NT2/D1 (cell line): ENCODE results near the gene PLEKHA6.

Experiments
- YY1 ChIP-seq: IDR thresholded peaks from 2 replicates; pipeline ENCODE4 v1.6.1; 2011; ENCODE audit not compliant: insufficient read length, insufficient read depth
- ZNF274 ChIP-seq: IDR thresholded peaks from 2 replicates; pipeline ENCODE4 v1.6.1; 2011; ENCODE audit warnings: mild to moderate bottlenecking, low read depth, low read length

DNA sequence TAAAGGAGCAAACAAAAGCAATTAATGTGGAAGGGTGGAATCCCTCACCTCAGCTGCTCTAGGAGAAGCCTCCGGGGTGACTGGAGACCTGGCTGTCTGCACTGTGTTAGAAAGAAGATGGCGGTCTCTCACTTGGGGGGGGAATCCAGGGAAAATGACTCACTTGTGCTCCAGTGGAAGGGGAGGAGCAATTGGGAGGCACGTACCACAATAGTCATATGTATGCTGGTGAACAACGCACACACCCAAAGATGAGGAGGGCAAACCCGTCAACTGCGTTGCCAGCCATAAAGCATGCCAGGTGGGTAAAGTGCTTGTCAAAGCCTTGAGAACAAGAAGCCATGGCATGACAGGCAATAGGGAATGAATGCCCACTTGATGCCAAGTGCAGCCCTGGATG, 22.1 kb downstream of the PLEKHA6 start:
- TF ChIP-seq YY1 (no peak), ZNF274 (no peak)
